Measurements from ENCODE around the gene YPEL1. TPM values are rescaled to one million over a fixed set of nuclear protein-coding genes. Genes with fewer than 3 reads are reported as not detected.

The YPEL1 gene
- total and polyA plus RNA-seq, 2 of the 8 experiments (the other 6 are each of a cell fraction or from before 2014, with no cell fraction given), result 6.0 to 6.7 TPM

DNA sequence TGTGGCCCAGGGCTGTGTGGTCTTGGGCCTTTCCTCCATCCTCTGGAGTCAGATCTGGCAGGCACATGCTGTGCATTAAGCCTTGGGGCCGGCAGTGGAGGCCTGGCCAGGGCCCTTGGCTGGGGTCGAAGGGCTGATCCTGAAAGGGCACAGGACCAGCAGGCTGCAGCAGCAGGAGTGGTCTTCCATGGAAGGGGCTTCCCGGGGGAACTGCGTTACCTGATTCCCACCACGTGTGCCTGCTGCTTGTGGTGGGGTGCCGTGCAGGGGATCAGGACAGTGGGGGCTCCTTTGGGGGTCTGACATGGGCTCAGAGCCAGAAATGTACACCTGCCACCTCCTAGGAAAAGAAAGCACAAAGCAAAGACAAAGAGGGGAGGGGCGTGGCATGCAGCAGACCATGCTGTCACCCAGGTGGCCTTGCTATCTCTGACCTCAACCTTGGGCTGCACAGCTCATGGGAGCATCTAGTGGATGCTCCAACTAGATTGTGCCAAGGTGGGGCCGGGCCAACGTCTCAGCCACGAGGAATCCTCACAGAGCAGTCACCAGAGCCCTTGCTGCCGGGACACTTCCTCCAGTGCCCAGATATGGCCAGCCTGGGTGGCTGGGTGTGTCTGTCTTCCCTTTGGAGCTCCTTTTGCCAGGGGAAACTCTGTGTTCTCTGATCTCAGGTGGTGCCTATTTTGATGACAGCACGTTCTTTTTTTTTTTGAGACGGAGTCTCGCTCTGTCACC lies 17.9 kb upstream of the YPEL1 start:
- H3K18ac ChIP-seq (ENCODE audit: extremely low read depth, low read length), result no peak overlapping the region; the same call in 1 of the 2 replicates
- no peak overlapping the region for H4K5ac ChIP-seq (ENCODE audit: insufficient read length, low read depth, low read length)
- no peak overlapping the region for H4K91ac ChIP-seq (replicated peaks; ENCODE audit: insufficient read length, low read length)
- FAIRE-seq (no peak), DNase-seq (ENCODE audit: low read depth in 1 of 2, low spot score in 2 of 2) (no peak)
- no peak overlapping the region for H2BK120ac ChIP-seq (replicated peaks; ENCODE audit: low read depth, low read length)
- no peaks in the 10 kb centered on the region for H3K9me3 ChIP-seq (ENCODE audit: insufficient read depth in 2 of 2, low read depth in 1 of 2, low read length in 1 of 2)
- no peak overlapping the region for H2BK20ac ChIP-seq (ENCODE audit: low read length)
- H4K8ac ChIP-seq (ENCODE audit: extremely low read depth, insufficient read depth, low read length), result no peak overlapping the region
- WGBS, 2 experiments (ENCODE audit: extremely low coverage in 1 of 2, insufficient coverage in 1 of 2, insufficient read length in 1 of 2, insufficient replicate concordance in 2 of 2, low coverage in 1 of 2, low lambda C conversion rate in 2 of 2, missing lambda C conversion rate in 1 of 2), result 96% methylated on average over 14 of the region's 14 CpGs; no CpG with 5 or more reads in 1 of the 2 experiments
- H4K20me1 ChIP-seq (replicated peaks in 1 of 2; ENCODE audit: control insufficient read depth in 1 of 2, insufficient read depth in 2 of 2, low read length in 2 of 2), result peaks cover 0 to 5% of the 10 kb centered on the region in 2 experiments
- H3K4me2 ChIP-seq (ENCODE audit: insufficient read depth in 1 of 2, low read depth in 2 of 2, low read length in 2 of 2), result no peak overlapping the region
- no peaks in the 10 kb centered on the region for H3K23me2 ChIP-seq (ENCODE audit: low read depth, low read length)
- no peak overlapping the region for H3K23ac ChIP-seq (ENCODE audit: insufficient read length)
- H2AFZ ChIP-seq (ENCODE audit: low read length), result no peak overlapping the region
- no peak overlapping the region for H2AK5ac ChIP-seq (ENCODE audit: low read depth, low read length)
- H3K36me3 ChIP-seq (ENCODE audit: control insufficient read depth in 2 of 4, insufficient read depth in 4 of 4, low read length in 3 of 4), result peaks cover 0 to 3% (median 0%) of the 10 kb centered on the region in 4 experiments; a peak in 1 of 8 replicates
- H3K27me3 ChIP-seq (replicated peaks in 1 of 4; ENCODE audit: control insufficient read depth in 3 of 4, extremely low read depth in 1 of 4, insufficient read depth in 3 of 4, low read length in 3 of 4), result no peaks in the 10 kb centered on the region
- H3K14ac ChIP-seq (ENCODE audit: insufficient read length), result no peak overlapping the region
- no peak overlapping the region for H3K27ac ChIP-seq (ENCODE audit: low read depth, low read length)
- H3K79me2 ChIP-seq (ENCODE audit: control insufficient read depth in 1 of 2, insufficient read depth in 2 of 2, low read length in 2 of 2), result no peaks in the 10 kb centered on the region
- no peak for TF ChIP-seq HDAC2 (IDR thresholded peaks at IDR 0.05; ENCODE audit: borderline replicate concordance in 1 of 2, low read depth in 2 of 2, low read length in 2 of 2)
- H3K79me1 ChIP-seq (ENCODE audit: low read depth, low read length), result no peaks in the 10 kb centered on the region
- H2BK15ac ChIP-seq (ENCODE audit: low read length), result no peak overlapping the region
- H3K56ac ChIP-seq (replicated peaks; ENCODE audit: insufficient read length, low read depth, low read length), result no peak overlapping the region
- H2BK12ac ChIP-seq (ENCODE audit: low read depth, low read length), result no peak overlapping the region
- H2BK5ac ChIP-seq (ENCODE audit: low read depth, low read length), result no peak overlapping the region
- H3K4me3 ChIP-seq (ENCODE audit: extremely low read depth in 1 of 4, insufficient read depth in 2 of 4, low read depth in 3 of 4, low read length in 4 of 4), result no peak overlapping the region
- H3K4me1 ChIP-seq (replicated peaks in 1 of 4; ENCODE audit: control insufficient read depth in 3 of 4, insufficient read depth in 4 of 4, low read length in 3 of 4), result peaks cover 0 to 3% (median 0%) of the 10 kb centered on the region in 4 experiments; a peak in 2 of 7 replicates
- CTCF ChIA-PET (ENCODE audit: partially characterized antibody), result no interaction called here
- H3K4ac ChIP-seq (replicated peaks; ENCODE audit: insufficient read length, low read depth, low read length), result no peak overlapping the region
- H3K9ac ChIP-seq (replicated peaks in 1 of 4; ENCODE audit: extremely low read depth in 1 of 4, low read depth in 3 of 4, low read length in 3 of 4), result no peak overlapping the region; a peak in 1 of 7 replicates
- POLR2A ChIA-PET (ENCODE audit: partially characterized antibody), result interaction anchor here (2.2 kb wide), 1 partner anchor 17 kb away, joined by 5 read pairs; no protein-coding TSS in a partner anchor

Data from H1 (cell line).